Epithelial cell of prostate (primary cell): Measurements from ENCODE around the gene KMT2C.

Source experiments
- DNase-seq: peaks from one replicate; pipeline ENCODE4 v3.0.0-alpha.2; 2011; ENCODE audit warnings: low read depth, low spot score
- H3K27ac ChIP-seq: fragments of 450-650 bp; 2 replicates; pipeline ENCODE4 v1.5.1; 2017; ENCODE audit warnings: mild to moderate bottlenecking

Gene KMT2C

DNA sequence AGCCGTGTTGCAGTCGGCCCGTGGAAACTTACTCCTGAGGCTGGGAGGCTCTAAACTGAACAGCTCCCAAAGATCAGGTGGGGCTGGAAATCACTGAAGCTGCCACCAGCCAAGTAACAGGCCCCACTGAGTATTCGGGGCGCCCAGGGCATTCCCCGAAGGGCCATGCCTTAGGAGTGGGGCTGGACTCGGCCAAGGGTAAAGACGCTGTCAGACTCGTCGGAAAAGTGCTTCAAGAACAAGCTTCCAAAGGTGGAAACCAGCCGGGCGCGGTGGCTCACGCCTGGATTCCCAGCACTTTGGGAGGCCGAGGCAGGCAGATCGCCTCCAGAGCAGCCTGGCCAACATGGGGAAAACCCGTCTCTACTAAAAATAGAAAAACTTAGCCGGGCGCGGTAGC lies 307.6 kb downstream of the KMT2C start:
- no peak for DNase-seq

DNA sequence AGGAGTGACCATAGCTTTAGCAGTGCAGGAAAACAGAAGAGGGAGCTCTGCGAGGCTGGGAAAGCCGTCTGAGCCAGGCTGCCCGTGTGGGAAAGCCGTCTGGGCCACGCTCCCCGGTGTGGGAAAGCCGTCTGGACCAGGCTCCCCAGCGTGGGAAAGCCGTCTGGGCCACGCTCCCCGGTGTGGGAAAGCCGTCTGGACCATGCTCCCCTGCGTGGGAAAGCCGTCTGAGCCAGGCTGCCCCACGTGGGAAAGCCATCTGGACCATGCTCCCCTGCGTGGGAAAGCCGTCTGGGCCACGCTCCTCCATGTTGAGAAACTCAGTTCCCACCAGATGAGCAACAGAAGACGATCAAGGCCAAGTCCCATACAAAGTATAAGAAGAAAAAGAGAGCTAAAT lies 308.6 kb downstream of the KMT2C start:
- no peak for DNase-seq
- H3K27ac ChIP-seq, result no peak overlapping the region

More for the DNA sequence above, 307.6 kb downstream of the KMT2C start:
- H3K27ac ChIP-seq, result no peak overlapping the region

DNA sequence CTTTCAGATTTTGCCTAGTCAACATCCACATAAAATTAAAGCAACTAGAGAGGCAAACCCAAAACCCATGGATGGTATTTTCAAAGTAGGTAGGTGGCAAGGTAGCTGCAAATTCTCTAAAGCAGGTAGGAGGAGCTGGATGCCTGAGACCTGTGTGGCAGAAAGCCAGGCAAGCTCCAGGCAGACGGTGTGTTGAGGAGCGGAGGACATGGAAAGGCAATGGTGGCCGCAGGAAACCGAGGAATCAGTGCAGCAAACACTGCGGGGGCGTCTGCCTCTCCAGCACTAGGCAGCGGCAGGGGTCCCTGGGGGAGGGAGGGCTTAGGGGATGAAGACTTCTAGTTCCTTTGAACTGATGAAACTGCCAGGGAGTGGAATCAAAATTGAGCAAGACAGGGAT lies 309.1 kb downstream of the KMT2C start:
- no peak for DNase-seq
- no peak overlapping the region for H3K27ac ChIP-seq

DNA sequence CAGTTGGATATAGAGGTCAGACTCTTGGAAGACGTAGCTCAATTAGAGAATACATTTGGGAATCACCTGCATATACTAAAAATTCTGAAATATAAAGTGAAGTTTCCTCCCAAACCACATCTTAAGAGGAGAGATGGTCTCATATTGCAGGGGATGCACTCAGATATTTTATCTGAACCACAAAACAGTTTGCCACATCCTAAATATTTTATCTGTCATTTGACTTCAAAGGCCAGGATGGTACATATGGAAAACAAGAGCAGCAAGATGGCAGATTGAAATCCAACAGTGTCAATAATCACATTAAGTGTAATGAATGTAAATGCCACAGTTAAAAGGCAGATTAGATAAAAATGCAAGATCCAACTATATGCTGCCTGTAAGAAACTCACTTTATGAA lies 313.3 kb downstream of the KMT2C start:
- no peak overlapping the region for H3K27ac ChIP-seq
- no peak for DNase-seq

DNA sequence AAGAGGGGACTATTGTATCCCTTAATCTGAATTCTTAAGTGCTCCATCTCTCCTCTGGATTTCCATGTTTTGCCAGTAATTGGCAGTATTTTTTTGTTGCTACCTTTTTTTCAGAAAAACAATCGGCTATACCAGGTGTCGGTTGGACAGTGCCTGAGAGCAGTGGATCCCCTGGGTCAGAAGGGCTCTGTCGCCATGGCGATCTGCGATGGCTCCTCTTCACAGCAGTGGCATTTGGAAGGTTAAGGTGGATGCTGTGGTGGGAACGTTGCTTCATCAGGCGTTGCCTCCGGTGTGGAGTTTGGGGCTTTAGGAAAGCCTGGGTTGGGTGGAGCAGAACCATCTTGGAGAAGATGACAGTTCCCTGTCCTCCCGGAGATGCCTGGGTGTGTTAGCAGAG lies 314.4 kb downstream of the KMT2C start:
- H3K27ac ChIP-seq, result no peak overlapping the region
- no peak for DNase-seq

DNA sequence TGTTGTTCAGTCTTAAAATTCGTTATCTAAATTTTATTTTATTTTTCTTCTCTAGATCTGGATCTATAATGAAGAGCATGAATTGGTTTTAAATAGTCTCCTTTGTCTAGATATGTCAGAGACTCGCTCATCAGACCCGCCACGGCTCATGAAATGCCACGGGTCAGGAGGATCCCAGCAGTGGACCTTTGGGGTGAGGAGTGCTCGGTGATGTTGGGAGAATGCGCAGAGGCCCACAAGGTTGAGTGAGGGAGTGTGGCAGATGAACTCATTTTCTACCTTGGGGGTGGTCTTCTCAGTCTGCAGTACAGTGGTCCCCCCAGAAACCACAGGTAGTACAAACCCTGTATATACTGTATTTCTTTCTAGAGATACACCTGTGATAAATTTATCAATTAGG lies 315.0 kb downstream of the KMT2C start:
- no peak overlapping the region for H3K27ac ChIP-seq
- DNase-seq, result no peak

DNA sequence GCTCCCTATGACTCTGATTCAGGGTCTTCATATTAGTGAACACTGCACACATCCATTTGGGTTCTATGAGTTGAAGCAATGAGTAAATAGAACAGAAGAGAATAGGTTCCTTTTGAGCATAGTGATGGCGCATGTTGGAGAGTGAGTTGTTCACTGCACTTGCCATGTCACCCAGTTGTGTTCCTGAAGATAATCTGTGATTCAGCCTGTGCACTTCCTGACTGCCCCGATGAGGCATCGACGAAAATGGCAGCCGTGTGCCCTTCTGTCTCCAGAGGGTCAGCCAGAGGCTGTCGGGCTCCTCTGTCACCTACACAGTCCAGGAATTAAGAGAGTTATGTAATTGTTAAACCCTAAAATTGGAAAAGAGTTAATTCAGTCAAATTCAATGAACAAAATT lies 315.6 kb downstream of the KMT2C start:
- DNase-seq, result no peak
- no peak overlapping the region for H3K27ac ChIP-seq

DNA sequence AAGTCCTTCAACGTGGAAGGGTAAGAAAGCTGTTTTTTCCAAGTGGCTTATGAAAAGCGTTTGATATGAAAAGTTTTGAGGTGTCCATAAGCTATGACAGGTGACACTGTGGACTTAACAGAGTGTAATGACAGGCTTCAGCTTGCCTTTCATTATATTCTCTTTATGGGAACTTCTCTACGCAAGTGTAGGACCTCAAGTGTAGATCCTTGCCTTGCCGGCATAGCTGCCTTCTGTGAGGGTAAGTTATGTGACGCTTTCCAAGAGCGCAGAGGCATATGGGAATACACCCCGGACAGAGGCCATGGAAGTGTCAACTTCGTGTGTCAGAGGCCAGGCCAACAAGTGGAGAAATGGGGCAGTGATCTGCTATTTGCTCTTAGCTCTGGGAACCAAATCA lies 318.4 kb downstream of the KMT2C start:
- H3K27ac ChIP-seq, result no peak overlapping the region
- DNase-seq, result no peak

DNA sequence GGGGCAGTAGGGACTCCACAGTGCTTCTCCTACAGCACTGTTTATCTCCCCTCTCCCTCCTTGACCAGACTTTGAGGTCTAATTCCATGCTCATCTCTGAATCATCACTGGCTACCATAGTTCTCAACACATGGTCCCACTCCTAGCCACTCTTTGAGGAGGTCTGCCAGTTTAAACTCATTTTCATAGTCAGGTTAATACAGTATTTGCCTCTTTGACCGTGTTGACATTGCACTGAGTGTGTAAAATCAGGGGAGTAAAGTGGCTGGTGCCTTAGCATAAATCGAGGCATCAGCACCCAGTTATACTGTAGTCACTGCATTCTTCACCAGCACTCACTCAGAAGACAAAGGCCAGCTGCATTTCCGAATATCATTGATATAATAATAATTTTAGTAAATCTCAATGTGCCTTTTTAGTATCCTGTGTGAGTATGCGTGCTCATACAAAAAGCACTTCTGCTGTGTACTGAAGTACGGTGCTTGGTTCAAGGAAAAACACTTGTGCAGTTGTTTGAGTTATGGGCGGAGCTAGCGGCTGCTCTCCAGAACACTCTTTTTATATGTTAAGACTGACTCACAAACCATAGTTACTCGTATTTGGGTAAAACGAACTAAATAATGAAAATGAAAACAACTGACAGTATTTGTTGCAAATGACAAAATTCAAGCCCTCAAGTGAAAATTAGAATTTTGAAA lies 320.6 kb downstream of the KMT2C start:
- H3K27ac ChIP-seq, result no peak overlapping the region
- no peak for DNase-seq

DNA sequence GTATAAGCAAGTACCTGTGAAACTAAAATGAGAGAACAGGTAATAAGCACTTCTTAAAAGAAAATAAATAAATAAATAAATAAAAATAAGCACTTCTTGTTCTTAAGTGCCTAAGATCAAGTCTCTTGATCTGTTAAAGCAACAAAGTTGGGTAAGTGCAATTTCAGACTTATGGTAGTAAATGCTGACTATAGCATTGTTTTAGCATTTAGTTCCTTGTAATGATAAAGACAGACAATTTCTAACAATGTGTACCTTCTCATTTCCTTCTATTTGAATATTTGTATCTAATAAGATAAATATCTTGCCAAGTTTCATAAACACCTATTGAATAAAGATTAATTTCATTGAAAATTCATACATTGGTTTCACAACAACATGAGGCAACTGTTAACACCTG lies 323.0 kb downstream of the KMT2C start:
- H3K27ac ChIP-seq, result no peak overlapping the region
- no peak for DNase-seq

DNA sequence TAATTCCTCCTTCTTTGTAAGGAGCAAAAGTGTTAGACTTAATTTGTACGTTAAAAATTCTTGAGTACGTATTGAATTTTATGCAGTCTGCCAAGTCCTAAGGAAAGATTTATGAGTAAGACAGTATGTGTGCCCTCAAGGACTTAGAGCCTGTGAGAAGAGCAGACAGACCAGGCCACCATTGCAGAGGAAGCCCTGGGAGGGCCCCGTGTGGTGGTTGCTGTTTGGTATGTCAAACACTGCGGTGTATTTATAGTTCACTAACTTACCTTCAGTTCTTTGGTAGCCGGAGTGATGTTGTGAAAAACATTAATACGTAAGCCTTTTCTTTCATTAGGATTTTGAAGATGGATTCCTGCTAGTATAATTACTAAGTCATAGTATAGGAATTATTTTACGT lies 327.4 kb downstream of the KMT2C start:
- no peak overlapping the region for H3K27ac ChIP-seq
- no peak for DNase-seq

DNA sequence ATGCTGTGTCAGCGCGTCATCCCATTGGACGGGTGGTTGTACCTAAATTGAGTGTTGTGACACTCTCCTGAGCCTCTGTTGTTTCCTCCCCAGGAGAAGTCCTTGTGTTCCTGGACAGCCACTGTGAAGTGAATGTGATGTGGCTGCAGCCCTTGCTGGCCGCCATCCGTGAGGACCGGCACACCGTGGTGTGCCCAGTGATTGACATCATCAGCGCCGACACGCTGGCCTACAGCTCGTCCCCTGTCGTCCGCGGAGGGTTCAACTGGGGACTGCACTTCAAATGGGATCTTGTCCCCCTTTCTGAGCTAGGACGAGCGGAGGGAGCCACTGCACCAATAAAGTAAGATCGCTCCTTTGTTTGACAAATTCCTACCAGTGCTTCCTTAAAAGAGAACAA lies 327.9 kb downstream of the KMT2C start:
- DNase-seq, result no peak
- no peak overlapping the region for H3K27ac ChIP-seq

DNA sequence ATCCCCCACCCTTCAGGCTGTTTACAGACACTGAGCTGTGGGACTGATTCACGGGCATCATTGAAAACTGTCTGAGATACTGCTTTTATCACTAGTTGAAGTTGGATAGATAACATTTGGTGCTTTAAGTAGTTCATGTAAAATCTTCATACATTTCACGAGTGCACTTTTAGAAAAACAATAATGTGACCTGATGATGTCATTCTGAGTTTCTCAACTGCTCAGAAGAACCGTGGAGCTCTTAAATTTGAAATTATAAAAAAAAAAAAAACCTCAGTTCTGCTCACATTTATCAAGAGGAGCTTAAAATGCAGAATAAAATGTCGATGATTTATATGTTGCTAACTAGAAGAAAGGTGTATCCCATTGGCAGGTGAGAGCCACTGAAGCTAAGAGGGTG lies 328.8 kb downstream of the KMT2C start:
- no peak for DNase-seq
- H3K27ac ChIP-seq, result no peak overlapping the region

DNA sequence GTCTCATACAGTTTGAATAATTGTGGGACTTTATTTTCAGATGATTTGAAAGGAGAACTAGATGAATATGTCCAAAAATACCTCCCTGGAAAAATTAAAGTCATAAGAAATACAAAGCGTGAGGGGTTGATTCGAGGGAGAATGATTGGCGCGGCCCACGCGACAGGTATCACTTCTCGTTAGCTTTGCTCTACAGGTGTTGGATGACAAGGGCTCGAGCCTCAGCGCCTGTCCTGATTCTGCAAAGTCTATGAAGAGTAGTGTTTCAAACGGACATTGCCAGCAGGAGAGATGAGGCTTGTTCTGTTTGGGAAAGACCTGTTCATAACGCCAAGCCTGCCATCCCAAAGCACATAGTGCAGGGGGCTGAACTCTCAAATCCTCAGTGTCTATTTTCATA lies 330.6 kb downstream of the KMT2C start:
- DNase-seq, result no peak

DNA sequence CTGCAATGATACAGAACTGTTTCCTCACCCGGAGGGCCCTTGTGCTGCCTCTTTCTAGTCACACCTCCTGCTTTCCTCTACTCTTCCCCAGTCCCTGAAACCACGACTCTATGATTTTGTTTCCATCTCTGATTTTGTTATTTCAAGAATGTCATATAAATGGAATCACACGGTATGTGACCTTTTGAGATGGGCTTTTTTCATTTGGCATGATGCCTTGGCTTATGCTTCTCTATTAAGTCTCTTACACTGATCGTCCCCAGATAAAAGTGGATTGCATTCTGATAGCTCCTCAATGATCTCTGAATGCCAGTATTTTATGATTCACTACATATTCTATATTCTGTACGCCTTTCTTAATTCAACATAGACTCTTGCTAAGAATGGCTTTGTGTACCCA lies 332.1 kb downstream of the KMT2C start:
- no peak overlapping the region for H3K27ac ChIP-seq
- no peak for DNase-seq

More for the DNA sequence above, 330.6 kb downstream of the KMT2C start:
- H3K27ac ChIP-seq, result no peak overlapping the region

DNA sequence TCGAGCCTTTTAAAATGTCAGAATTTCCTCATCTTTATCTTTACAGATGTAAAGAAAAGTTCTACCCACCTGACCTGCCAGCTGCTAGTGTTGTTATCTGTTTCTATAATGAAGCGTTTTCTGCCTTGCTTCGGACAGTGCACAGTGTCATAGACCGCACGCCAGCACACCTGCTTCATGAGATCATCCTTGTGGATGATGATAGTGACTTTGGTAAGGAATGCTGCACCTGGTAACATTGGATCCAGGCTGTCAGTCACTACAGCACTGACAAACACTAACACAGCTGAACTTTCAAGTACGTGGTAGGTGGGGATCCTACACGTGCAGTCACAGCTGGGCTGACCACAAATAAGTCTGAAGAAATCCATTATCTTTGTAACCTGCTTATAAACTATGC lies 332.7 kb downstream of the KMT2C start:
- no peak for DNase-seq
- H3K27ac ChIP-seq, result no peak overlapping the region

DNA sequence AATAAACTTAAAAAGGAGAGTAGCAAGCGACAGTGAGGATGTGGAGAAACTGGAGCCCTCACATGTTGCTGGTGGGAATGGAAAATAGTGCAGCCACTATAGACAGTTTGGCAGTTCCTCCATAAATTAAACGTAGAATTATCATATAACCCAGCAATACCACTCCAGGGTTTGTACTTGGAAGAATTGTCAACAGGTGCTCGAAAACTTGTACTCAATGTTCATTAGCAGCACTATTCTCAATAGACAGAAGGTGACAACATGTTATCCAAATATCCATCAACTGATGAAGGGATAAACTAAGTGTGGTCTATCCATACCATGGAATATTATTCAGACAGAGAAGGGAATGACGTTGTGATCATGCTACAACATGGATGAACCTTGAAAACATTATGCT lies 338.5 kb downstream of the KMT2C start:
- no peak overlapping the region for H3K27ac ChIP-seq
- DNase-seq, result no peak

DNA sequence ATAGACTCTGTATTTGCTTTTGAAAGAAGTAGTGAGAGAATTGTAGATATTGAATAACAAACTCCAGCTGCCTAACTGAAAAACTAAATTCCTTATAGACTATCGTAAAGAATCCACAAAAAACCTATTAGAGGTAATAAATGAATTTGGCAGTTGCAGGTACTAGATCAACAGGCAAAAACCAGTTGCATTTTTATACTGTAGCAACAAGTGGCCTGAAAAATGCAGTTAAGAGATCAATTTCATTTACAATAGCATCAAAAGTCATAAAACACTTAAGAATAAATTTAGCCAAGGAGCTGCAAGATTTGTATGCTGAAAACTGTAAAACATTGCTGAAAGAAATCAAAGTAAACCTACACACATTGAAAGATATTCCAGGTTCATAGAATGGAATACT lies 340.0 kb downstream of the KMT2C start:
- no peak for DNase-seq
- H3K27ac ChIP-seq, result no peak overlapping the region

DNA sequence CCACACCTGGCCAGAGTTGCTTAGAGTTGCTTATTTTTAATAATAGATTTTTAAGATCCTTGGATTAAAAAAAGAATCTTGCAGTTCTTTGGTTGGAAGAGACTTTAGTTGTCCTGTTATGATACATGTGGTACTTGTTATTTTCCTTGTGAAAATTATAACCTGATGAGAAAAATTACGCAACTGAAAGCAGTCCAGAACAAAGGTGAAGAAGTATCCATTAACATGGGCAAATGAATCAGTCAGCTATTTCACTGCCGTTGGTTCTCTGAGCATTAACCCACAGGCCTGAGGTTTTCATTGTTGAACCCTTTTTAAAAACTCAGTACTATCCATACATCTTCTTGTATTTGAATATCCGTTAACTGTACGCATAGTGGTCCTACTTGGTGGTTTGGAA lies 342.1 kb downstream of the KMT2C start:
- H3K27ac ChIP-seq, result no peak overlapping the region
- no peak for DNase-seq

DNA sequence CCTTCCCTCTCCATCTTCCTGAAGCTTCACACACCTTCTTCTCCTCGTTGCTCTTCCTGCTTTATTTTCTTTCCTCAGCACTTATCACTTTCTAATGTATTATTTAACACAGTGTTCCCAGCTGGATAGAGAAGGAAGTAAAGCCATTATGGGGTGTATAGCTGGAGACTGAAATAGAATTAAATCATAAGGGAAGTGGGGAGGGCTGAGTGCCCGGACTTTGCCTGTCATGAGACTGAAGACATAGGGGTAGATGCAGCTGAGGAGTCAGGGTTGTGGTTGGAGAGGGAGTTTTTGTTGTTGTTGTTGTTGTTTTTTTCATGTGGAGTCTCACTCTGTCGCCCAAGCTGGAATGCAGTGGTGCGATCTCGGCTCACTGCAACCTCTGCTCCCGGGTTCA lies 345.1 kb downstream of the KMT2C start:
- DNase-seq, result no peak
- H3K27ac ChIP-seq, result no peak overlapping the region

DNA sequence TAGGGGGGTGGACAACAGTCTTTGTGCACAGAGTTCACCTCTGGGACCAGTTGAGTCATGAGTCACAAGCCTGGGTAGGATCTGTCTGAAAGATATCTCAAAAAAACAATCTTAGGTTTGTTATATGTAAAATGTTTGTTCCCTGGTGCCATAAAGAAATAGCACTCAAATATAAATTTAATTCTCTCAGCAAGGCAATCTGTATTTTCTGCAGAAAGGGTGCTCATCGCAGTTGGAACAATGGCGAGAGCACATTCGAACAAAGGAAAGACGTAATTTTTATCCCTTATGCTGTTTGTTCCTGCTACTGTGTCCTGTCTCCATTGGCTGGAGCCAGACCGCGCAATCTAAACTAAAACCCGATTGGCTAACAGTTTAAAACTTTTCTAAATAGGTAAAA lies 346.6 kb downstream of the KMT2C start:
- no peak overlapping the region for H3K27ac ChIP-seq

DNA sequence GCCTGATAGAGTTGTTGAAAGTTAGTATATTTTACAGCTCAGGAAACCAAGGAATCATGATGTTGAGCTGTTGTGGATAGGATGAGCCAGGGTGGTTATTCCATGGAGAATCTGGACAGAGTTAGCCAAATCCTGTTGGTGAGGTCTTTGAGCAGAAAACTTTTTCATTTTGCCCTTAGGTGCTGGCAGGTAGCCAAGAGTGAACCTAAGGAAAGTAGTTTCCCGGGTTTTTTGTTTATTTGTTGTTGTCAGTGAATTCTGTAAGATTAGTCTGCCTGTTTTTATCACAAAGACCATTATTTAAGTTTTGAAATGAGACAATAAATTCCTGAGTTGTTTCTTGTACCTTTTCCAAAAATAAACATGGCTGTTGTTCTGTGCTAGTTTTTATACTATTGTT lies 349.3 kb downstream of the KMT2C start:
- no peak for DNase-seq
- no peak overlapping the region for H3K27ac ChIP-seq

More for the DNA sequence above, 346.6 kb downstream of the KMT2C start:
- DNase-seq, result no peak

DNA sequence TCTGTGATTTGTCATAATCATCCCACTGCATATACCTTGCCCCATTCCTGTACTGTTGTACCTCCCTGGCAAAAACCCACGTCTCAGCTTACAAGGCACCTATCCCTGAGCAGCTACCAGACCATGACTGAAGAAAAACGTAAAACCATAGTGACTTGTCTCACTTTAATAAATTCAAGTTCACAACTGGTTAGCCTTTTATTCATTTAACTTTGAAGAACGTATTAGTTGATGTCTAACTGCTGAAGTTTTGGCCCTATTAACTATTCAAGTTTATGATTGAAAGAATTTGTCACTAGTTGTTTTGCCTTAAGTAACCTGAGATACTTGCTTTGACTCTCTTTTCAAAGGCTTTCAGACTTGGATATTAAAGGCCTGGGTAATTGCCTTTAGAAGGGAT lies 350.7 kb downstream of the KMT2C start:
- H3K27ac ChIP-seq, result no peak overlapping the region
- no peak for DNase-seq
